ENCODE measurements around the gene TMEM165. TPM values are rescaled to one million over a fixed set of nuclear protein-coding genes. Genes with fewer than 3 reads are reported as not detected.

TMEM165 gene
- polyA plus RNA-seq, 3 donors = 77.4 to 96.4 (median 92.8) TPM

GRCh38 chr4:55372259-55372658 is 23.5 kb upstream of the TMEM165 start:
- Histone ChIP-seq H3K27ac (ENCODE audit: low read depth in 1 of 2, low read length in 2 of 2) (no peak overlapping the region), H3K27me3 (ENCODE audit: control insufficient read depth in 2 of 2, insufficient read depth in 2 of 2, low read length in 2 of 2) (no peaks in the 10 kb centered on the region), H4K20me1 (ENCODE audit: insufficient read depth, low read length) (no peaks in the 10 kb centered on the region), H3K4me2 (replicated peaks; ENCODE audit: extremely low read depth, low read length, poor library complexity, severe bottlenecking) (no peak overlapping the region), H3K4me1 (ENCODE audit: control insufficient read depth in 1 of 2, insufficient read depth in 2 of 2, low read length in 2 of 2) (no peaks in the 10 kb centered on the region), H3K79me2 (ENCODE audit: insufficient read depth, low read length) (no peaks in the 10 kb centered on the region), H3K9ac (ENCODE audit: insufficient read depth, low read length, poor library complexity, severe bottlenecking) (no peak overlapping the region), H3K36me3 (replicated peaks in 1 of 2; ENCODE audit: control insufficient read depth in 1 of 2, insufficient read depth in 2 of 2, low read length in 2 of 2) (peaks cover 7 to 27% of the 10 kb centered on the region in 2 donors), H3K9me3 (replicated peaks in 1 of 2; ENCODE audit: control insufficient read depth in 1 of 2, insufficient read depth in 1 of 2, low read length in 2 of 2) (no peaks in the 10 kb centered on the region), H3K4me3 (replicated peaks in 1 of 3; ENCODE audit: low read depth in 2 of 3, low read length in 3 of 3) (no peak overlapping the region), H2AFZ (ENCODE audit: insufficient read depth, low read depth, low read length, poor library complexity, severe bottlenecking) (no peak overlapping the region)
- H3K9me3 Mint-ChIP-seq = no peaks in the 10 kb centered on the region
- DNase-seq = no peak
- peaks cover 0 to 1% (median 0%) of the 10 kb centered on the region in 3 donors for H3K27me3 Mint-ChIP-seq (ENCODE audit: low read depth in 3 of 3)
- peaks cover 4 to 10% of the 10 kb centered on the region in 2 donors for H3K36me3 Mint-ChIP-seq
- no peaks in the 10 kb centered on the region for H3K4me1 Mint-ChIP-seq
- intact Hi-C loops (cut with micrococcal nuclease) = no loop called here
- WGBS (ENCODE audit: insufficient coverage) = 100% methylated on average over 5 of the region's 7 CpGs
- TF ChIP-seq, protein P1, sequence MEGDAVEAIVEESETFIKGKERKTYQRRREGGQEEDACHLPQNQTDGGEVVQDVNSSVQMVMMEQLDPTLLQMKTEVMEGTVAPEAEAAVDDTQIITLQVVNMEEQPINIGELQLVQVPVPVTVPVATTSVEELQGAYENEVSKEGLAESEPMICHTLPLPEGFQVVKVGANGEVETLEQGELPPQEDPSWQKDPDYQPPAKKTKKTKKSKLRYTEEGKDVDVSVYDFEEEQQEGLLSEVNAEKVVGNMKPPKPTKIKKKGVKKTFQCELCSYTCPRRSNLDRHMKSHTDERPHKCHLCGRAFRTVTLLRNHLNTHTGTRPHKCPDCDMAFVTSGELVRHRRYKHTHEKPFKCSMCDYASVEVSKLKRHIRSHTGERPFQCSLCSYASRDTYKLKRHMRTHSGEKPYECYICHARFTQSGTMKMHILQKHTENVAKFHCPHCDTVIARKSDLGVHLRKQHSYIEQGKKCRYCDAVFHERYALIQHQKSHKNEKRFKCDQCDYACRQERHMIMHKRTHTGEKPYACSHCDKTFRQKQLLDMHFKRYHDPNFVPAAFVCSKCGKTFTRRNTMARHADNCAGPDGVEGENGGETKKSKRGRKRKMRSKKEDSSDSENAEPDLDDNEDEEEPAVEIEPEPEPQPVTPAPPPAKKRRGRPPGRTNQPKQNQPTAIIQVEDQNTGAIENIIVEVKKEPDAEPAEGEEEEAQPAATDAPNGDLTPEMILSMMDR (IDR thresholded peaks at IDR 0.05) = no peak
- H3K4me3 Mint-ChIP-seq = no peak overlapping the region
- peak overlapping the region in 1 of 7 donors; percentile 12 for H3K27ac Mint-ChIP-seq

DNA sequence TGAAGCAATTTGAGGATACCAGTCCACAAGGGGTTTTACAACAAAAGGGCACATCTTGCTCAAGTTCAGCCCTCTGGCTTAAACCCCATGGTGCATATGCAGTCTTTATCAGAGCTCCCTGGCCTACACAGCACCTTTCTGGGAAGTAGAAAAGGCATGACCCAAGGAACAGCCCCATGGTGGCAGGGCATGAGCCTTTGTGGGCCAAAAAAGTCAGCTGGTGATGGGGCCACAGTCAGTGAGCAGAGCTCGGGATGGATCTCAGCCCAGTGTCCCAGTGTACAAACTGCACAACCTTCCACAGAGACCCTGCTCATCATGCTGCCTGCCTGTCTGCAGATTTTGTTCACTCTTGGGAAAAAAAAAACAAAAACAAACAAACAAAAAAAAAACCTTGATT is 22.3 kb upstream of the TMEM165 start:
- TF ChIP-seq, protein P1 (IDR thresholded peaks at IDR 0.05) = no peak
- H3K9ac ChIP-seq (ENCODE audit: insufficient read depth, low read length, poor library complexity, severe bottlenecking) = no peak overlapping the region
- no peaks in the 10 kb centered on the region for H3K4me1 Mint-ChIP-seq
- peaks cover 7 to 19% of the 10 kb centered on the region in 2 donors for H3K36me3 ChIP-seq (replicated peaks in 1 of 2; ENCODE audit: control insufficient read depth in 1 of 2, insufficient read depth in 2 of 2, low read length in 2 of 2)
- H3K36me3 Mint-ChIP-seq = peaks cover 4 to 5% of the 10 kb centered on the region in 2 donors
- WGBS (ENCODE audit: insufficient coverage) = no CpG with 5 or more reads among the region's 1 CpG
- no peak overlapping the region for H3K27ac ChIP-seq (ENCODE audit: low read depth in 1 of 2, low read length in 2 of 2)
- no peaks in the 10 kb centered on the region for H4K20me1 ChIP-seq (ENCODE audit: insufficient read depth, low read length)
- H3K27ac Mint-ChIP-seq = no peak overlapping the region
- no peaks in the 10 kb centered on the region for H3K79me2 ChIP-seq (ENCODE audit: insufficient read depth, low read length)
- H3K9me3 Mint-ChIP-seq = peaks cover 0 to 4% (median 0%) of the 10 kb centered on the region in 7 donors
- H3K27me3 ChIP-seq (ENCODE audit: control insufficient read depth in 2 of 2, insufficient read depth in 2 of 2, low read length in 2 of 2) = no peaks in the 10 kb centered on the region
- H3K4me3 ChIP-seq (replicated peaks in 1 of 3; ENCODE audit: low read depth in 2 of 3, low read length in 3 of 3) = no peak overlapping the region
- no peak overlapping the region for H3K4me2 ChIP-seq (replicated peaks; ENCODE audit: extremely low read depth, low read length, poor library complexity, severe bottlenecking)
- peaks cover 0 to 2% (median 0%) of the 10 kb centered on the region in 3 donors for H3K27me3 Mint-ChIP-seq (ENCODE audit: low read depth in 3 of 3)
- no peaks in the 10 kb centered on the region for H3K9me3 ChIP-seq (replicated peaks in 1 of 2; ENCODE audit: control insufficient read depth in 1 of 2, insufficient read depth in 1 of 2, low read length in 2 of 2)
- no peak for DNase-seq
- no peaks in the 10 kb centered on the region for H3K4me1 ChIP-seq (ENCODE audit: control insufficient read depth in 1 of 2, insufficient read depth in 2 of 2, low read length in 2 of 2)
- H3K4me3 Mint-ChIP-seq = no peak overlapping the region
- no peak overlapping the region for H2AFZ ChIP-seq (ENCODE audit: insufficient read depth, low read depth, low read length, poor library complexity, severe bottlenecking)
- intact Hi-C loops (cut with micrococcal nuclease) = no loop called here
